Keratinocyte (primary cell): Measurements from ENCODE around the gene CAV2. TPM values are rescaled to one million over a fixed set of nuclear protein-coding genes. Genes with fewer than 3 reads are reported as not detected.
"Not testable (repeated sequence)": the region's sequence is repeated elsewhere in the genome, so short reads cannot be mapped to it uniquely, and the experiment has no call there.

Experiments used
- DNase-seq: peaks from one replicate; pipeline ENCODE4 v3.0.0-alpha.2; 2011; ENCODE audit warnings: low read depth, missing footprints, low spot score
- FAIRE-seq: peaks from 2 replicates; lab custom pipeline; 2011; peaks lifted over from hg19 to GRCh38; lab: Jason Lieb, UNC
- H2AFZ ChIP-seq: 2 replicates; pipeline ENCODE4 v1.6.0; 2012; ENCODE audit warnings: low read length, control low read depth, inconsistent platforms; ENCODE audit not compliant: control insufficient read depth
- H3K27ac ChIP-seq: 2 replicates; pipeline ENCODE4 v1.5.1; 2011; ENCODE audit warnings: low read length; ENCODE audit not compliant: control insufficient read depth, insufficient read depth
- H3K27me3 ChIP-seq: 3 replicates; pipeline ENCODE4 v1.6.0; 2011; ENCODE audit warnings: low read length; ENCODE audit not compliant: control insufficient read depth, insufficient read depth; ENCODE audit errors: extremely low read depth
- H3K36me3 ChIP-seq, 2 experiments: 2 replicates in 1 of 2; 3 replicates in 1 of 2; pipeline ENCODE4 v1.5.1; 2011; ENCODE audit warnings: low read length in 2 of 2, mild to moderate bottlenecking in 1 of 2; ENCODE audit not compliant: control insufficient read depth in 2 of 2, insufficient read depth in 2 of 2; ENCODE audit errors: extremely low read depth in 1 of 2
- H3K4me1 ChIP-seq: 3 replicates; pipeline ENCODE4 v1.5.1; 2011; ENCODE audit warnings: low read length; ENCODE audit not compliant: control insufficient read depth, insufficient read depth; ENCODE audit errors: extremely low read depth
- H3K4me2 ChIP-seq: 3 replicates; pipeline ENCODE4 v1.6.0; 2011; ENCODE audit warnings: low read depth, low read length; ENCODE audit not compliant: control insufficient read depth, insufficient read depth; ENCODE audit errors: extremely low read depth
- H3K4me3 ChIP-seq, 3 experiments: fragments of 200-600 bp in 1 of 3; sonication (generic) in 1 of 3; 2 replicates in 2 of 3; 3 replicates in 1 of 3; pipeline ENCODE4 v1.5.1; 2011 to 2016; ENCODE audit warnings: low read length in 3 of 3, mild to moderate bottlenecking in 3 of 3, control low read depth in 2 of 3, inconsistent platforms in 1 of 3, low read depth in 1 of 3, mixed read lengths in 1 of 3, mixed run types in 1 of 3, moderate library complexity in 1 of 3; ENCODE audit not compliant: control insufficient read depth in 2 of 3, insufficient read depth in 2 of 3; ENCODE audit errors: extremely low read depth in 1 of 3
- H3K79me2 ChIP-seq: 2 replicates; pipeline ENCODE4 v1.6.0; 2012; ENCODE audit warnings: low read length; ENCODE audit not compliant: control insufficient read depth, insufficient read depth
- H3K9ac ChIP-seq: 3 replicates; pipeline ENCODE4 v1.6.0; 2011; ENCODE audit warnings: low read length; ENCODE audit not compliant: control insufficient read depth, insufficient read depth; ENCODE audit errors: extremely low read depth
- H3K9me1 ChIP-seq: 3 replicates; pipeline ENCODE4 v1.6.0; 2011; ENCODE audit warnings: low read length; ENCODE audit not compliant: control insufficient read depth, insufficient read depth; ENCODE audit errors: extremely low read depth
- H3K9me3 ChIP-seq: 2 replicates; pipeline ENCODE4 v1.5.1; 2012; ENCODE audit warnings: low read depth, low read length; ENCODE audit not compliant: control insufficient read depth
- H4K20me1 ChIP-seq: 3 replicates; pipeline ENCODE4 v1.6.0; 2011; ENCODE audit warnings: low read length; ENCODE audit not compliant: control insufficient read depth, insufficient read depth; ENCODE audit errors: extremely low read depth
- CTCF ChIP-seq, 3 experiments: IDR thresholded peaks in 1 of 3; conservative IDR thresholded peaks in 1 of 3; optimal IDR thresholded peaks in 1 of 3; 2 replicates in 2 of 3; 3 replicates in 1 of 3; pipeline versions ENCODE3 to v1.5.1; 2011; ENCODE audit warnings: low read length in 3 of 3, mild to moderate bottlenecking in 3 of 3, moderate library complexity in 2 of 3, control low read depth in 1 of 3, inconsistent platforms in 1 of 3; ENCODE audit not compliant: insufficient read depth in 2 of 3; ENCODE audit errors: extremely low read depth in 1 of 3
- EZH2 ChIP-seq: IDR thresholded peaks from one replicate; pipeline ENCODE4 v1.6.1; 2012; ENCODE audit warnings: inconsistent platforms, mild to moderate bottlenecking, low read length, moderate library complexity
- dilution Hi-C: fragments of 300-500 bp; cut with MboI; formaldehyde crosslinking; loops from one replicate; pipeline ENCODE4 v1.7.0; 2020; ENCODE audit warnings: low sequenced_read_pairs; ENCODE audit not compliant: extremely low pct_ligation_motif_present
- polyA plus RNA-seq, 5 experiments: library from polyadenylated mRNA; depleted of rRNA in 3 of 5; stranded (reverse) in 3 of 5; stranded (forward) in 1 of 5; unstranded in 1 of 5; fragments of >200 nt; gene quantifications; 1 replicate in 1 of 5; 2 replicates in 3 of 5; 3 replicates in 1 of 5; pipeline versions ENCODE4 v1.2.1 to v1.2.3, GENCODE V29; 2011 to 2012; ENCODE audit warnings: missing spikeins in 2 of 5, low read depth in 1 of 5, low replicate concordance in 1 of 5

The CAV2 gene
- polyA plus RNA-seq, 1 donor (not counting 4 experiments of a cell fraction or from before 2014, with no cell fraction given) = 631 TPM

- no peak overlapping the region for H2AFZ ChIP-seq
- FAIRE-seq (peak; percentile 41), DNase-seq (no peak)
- H3K4me1 ChIP-seq = peaks cover 9% of the 10 kb centered on the region
- no peaks in the 10 kb centered on the region for H3K79me2 ChIP-seq
- TF ChIP-seq EZH2 = no peak
- no peak for TF ChIP-seq CTCF (optimal IDR thresholded peaks at IDR 0.05 in 1 of 3, IDR thresholded peaks at IDR 0.05 in 1 of 3, conservative IDR thresholded peaks at IDR 0.05 in 1 of 3; ENCODE audit: extremely low read depth in 1 of 3, insufficient read depth in 2 of 3, low read length in 3 of 3)
- no peak overlapping the region for H3K4me2 ChIP-seq
- no peaks in the 10 kb centered on the region for H3K9me1 ChIP-seq
- H4K20me1 ChIP-seq = no peaks in the 10 kb centered on the region
- H3K4me3 ChIP-seq = no peak overlapping the region
- H3K36me3 ChIP-seq = no peaks in the 10 kb centered on the region
- no peak overlapping the region for H3K27ac ChIP-seq
- dilution Hi-C loops = no loop called here
- H3K9ac ChIP-seq = no peak overlapping the region
- H3K9me3 ChIP-seq = no peaks in the 10 kb centered on the region
- no peaks in the 10 kb centered on the region for H3K27me3 ChIP-seq
Measured at GRCh38 chr7:116478834-116479233, 20.7 kb upstream of the CAV2 start.

GRCh38 chr7:116483271-116483942 lies 16.1 kb upstream of the CAV2 start:
- TF ChIP-seq EZH2 = no peak
- no peak for TF ChIP-seq CTCF (optimal IDR thresholded peaks at IDR 0.05 in 1 of 3, IDR thresholded peaks at IDR 0.05 in 1 of 3, conservative IDR thresholded peaks at IDR 0.05 in 1 of 3; ENCODE audit: extremely low read depth in 1 of 3, insufficient read depth in 2 of 3, low read length in 3 of 3)
- H3K4me2 ChIP-seq = no peak overlapping the region
- no peaks in the 10 kb centered on the region for H4K20me1 ChIP-seq
- no peaks in the 10 kb centered on the region for H3K4me1 ChIP-seq
- H3K4me3 ChIP-seq = no peak overlapping the region
- dilution Hi-C loops = no loop called here
- H3K27me3 ChIP-seq = no peaks in the 10 kb centered on the region
- FAIRE-seq = no peak
- no peak overlapping the region for H3K27ac ChIP-seq
- no peak overlapping the region for H3K9ac ChIP-seq
- no peaks in the 10 kb centered on the region for H3K9me1 ChIP-seq
- H3K9me3 ChIP-seq = no peaks in the 10 kb centered on the region
- no peak for DNase-seq
- no peaks in the 10 kb centered on the region for H3K79me2 ChIP-seq
- H2AFZ ChIP-seq = no peak overlapping the region
- no peaks in the 10 kb centered on the region for H3K36me3 ChIP-seq

DNA sequence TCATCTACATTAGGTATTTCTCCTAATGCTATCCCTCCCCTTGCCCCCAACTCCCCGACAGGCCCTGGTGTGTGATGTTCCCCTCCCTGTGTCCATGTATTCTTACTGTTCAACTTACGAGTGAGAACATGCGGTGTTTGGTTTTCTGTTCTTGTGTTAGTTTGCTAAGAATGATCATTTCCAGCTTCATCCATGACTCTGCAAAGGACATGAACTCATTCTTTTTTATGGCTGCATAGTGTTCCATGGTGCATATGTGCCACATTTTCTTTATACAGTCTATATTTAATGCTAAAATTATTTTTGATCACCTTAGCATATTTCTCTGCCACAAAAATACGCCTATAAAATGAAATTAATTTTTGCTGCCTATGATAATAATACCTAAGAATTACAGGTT lies 15.1 kb upstream of the CAV2 start:
- H3K9me3 ChIP-seq, H3K9me1 ChIP-seq, H2AFZ ChIP-seq, FAIRE-seq, H3K79me2 ChIP-seq, H3K36me3 ChIP-seq, H3K9ac ChIP-seq, H3K27me3 ChIP-seq, H3K4me1 ChIP-seq, dilution Hi-C loops, H3K4me2 ChIP-seq, DNase-seq, H4K20me1 ChIP-seq, H3K4me3 ChIP-seq, H3K27ac ChIP-seq: not testable (repeated sequence)
